Adrenal gland (tissue), 5 donors: ENCODE data around the gene LAMA2.

Source experiments
- POLR2A ChIP-seq, 2 donors: fragments of 450-650 bp; IDR thresholded peaks; one replicate each; pipeline ENCODE4 v1.6.1; 2017; ENCODE audit warnings: antibody characterized with exemption in 2 of 2, mild to moderate bottlenecking in 2 of 2, moderate library complexity in 1 of 2
- TF ChIP-seq, protein P1 (sequence below), 6 experiments: fragments of 450-650 bp in 4 of 6; fragments of 200-600 bp in 2 of 6; sonication (generic) in 1 of 6; IDR thresholded peaks; 1 replicate in 5 of 6; 2 replicates in 1 of 6; pipeline versions ENCODE4 v1.5.1 to v1.8.0; 2016 to 2021; ENCODE audit warnings: antibody characterized with exemption in 6 of 6, mild to moderate bottlenecking in 2 of 6, moderate library complexity in 1 of 6
- donor health status: DM: no; HTN: no; CAD: no.

DNA sequence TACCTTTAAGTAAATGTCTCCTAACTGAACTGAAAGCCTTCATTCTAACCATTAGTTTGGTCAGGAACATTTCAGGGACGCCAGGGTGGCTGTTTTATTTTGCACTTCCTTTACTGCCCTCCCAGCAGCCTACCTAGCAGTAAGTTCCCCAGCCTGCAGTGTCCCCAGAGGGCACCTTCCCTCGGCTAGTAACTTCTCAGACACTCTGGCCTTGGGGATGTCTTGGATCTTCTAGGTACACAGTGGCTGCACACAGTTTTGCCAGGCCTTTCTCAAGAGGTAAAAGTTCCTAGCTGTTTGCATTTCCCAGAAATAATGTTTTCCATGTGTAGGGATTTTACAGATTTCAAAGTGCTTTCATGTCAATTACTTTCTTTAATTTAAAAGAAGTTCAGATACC is 378 bp upstream of the LAMA2 start:
- TF ChIP-seq, protein P1, sequence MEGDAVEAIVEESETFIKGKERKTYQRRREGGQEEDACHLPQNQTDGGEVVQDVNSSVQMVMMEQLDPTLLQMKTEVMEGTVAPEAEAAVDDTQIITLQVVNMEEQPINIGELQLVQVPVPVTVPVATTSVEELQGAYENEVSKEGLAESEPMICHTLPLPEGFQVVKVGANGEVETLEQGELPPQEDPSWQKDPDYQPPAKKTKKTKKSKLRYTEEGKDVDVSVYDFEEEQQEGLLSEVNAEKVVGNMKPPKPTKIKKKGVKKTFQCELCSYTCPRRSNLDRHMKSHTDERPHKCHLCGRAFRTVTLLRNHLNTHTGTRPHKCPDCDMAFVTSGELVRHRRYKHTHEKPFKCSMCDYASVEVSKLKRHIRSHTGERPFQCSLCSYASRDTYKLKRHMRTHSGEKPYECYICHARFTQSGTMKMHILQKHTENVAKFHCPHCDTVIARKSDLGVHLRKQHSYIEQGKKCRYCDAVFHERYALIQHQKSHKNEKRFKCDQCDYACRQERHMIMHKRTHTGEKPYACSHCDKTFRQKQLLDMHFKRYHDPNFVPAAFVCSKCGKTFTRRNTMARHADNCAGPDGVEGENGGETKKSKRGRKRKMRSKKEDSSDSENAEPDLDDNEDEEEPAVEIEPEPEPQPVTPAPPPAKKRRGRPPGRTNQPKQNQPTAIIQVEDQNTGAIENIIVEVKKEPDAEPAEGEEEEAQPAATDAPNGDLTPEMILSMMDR (IDR thresholded peaks at IDR 0.05), result no peak
- TF ChIP-seq POLR2A (IDR thresholded peaks at IDR 0.05), result no peak
